Measurements from ENCODE around the gene DHRS3.

DHRS3 gene

DNA sequence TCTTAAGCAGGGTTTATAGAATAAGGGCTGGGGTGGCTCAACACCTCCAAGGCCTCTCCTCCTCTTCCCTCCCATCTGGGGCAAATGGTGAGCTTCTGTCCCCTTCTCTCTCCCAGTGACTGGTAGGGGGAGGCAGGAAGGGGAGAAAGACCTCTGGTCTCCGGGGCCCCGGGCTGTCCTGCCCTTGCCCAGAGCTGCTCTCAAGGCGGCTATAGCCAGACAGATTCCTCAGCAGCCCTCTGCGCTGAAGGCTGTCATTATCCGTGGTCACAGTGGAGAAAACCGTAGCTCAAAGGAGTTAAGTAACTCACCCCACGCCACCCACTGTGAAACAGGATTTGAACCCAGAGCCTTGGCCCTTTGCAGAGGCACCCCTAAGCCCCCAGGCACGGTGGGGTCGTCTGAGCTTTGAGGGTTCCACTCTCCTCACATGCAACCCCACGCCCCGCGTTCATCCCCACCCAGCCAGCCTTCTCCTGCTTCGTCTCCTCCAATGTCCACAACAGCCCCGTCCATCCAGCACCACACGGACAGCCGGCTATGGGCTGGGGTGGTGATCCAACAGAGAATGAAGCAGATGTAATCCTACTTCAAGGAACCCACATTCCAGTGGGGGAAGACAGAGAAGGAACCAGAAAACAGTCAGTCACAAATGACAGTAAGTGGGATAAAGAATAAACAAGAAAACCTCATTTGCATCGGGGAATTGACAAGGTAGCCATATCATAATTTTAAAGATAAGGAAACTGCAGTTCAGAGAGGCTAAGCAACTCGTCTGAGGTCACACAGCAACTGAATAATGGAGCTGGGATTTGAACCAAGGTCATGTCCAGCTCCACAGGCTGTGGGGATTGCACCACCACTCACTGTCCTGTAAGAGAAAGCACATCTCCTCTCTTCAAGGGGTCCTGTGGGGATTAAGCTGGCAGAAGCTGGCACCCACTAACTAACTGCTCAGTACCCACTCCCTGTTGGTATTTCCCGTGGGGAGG, 31.8 kb downstream of the DHRS3 start:
- no peak for DNase-seq (ENCODE audit: low read depth, low spot score)
- H3K4me3 ChIP-seq (ENCODE audit: low read length) = no peak overlapping the region

DNA sequence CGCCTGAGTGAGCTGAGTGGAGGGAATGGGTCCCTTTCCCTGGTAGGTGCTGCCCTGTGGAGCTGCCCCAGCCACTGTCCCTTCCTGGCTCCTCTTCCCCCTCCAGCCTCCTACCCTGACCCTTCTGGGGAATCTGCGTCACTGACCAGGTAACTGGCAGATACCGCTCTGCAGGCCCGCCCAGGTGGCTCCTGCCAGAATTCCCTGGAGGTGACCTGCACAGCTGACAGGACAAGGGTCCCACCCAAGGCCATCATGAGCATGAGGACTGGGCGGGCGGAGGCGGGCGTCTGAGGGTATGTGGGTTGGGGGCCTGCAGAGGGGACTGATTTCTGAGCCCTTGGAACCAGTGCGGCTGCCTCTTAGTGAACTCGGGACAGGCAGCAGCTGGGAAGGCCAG, 32.5 kb downstream of the DHRS3 start:
- no peak overlapping the region for H3K4me3 ChIP-seq (ENCODE audit: low read length)
- DNase-seq (ENCODE audit: low read depth, low spot score) = no peak

DNA sequence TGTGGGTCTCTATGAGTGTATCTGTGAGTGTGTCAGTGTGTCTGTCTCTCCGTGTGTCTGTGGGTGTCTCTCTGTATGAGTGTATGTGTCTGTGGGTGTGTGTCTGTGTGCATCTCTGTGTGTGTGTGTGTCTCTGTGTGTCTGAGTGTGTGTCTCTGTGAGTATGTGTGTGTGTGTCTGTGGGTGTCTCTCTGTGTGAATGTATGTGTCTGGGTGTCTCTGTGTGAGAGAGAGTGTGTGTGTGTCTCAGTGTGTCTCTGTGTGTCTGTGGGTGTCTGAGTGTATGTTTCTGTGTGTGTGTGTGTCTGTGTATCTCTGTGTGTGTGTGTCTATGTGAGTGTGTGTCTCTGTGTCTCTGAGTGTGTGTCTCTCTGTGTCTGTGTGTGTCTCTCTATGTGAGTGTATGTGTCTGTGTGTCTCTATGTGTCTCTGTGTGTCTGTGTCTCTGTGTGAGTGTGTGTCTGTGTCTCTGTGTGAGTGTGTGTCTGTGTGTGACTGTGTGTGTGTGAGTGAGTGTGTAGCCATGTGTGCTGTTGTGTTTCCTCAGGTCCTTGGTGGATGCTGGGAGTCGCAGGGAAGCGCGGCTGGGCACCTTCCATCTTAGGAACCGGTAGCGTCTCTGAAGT, 33.0 kb downstream of the DHRS3 start:
- H3K4me3 ChIP-seq (ENCODE audit: low read length) = no peak overlapping the region
- no peak for DNase-seq (ENCODE audit: low read depth, low spot score)

GRCh38 chr1:12583484-12583883, 34.5 kb downstream of the DHRS3 start:
- DNase-seq (ENCODE audit: low read depth, low spot score) = no peak
- no peak overlapping the region for H3K4me3 ChIP-seq (ENCODE audit: low read length)

GRCh38 chr1:12582649-12583048, 35.4 kb downstream of the DHRS3 start:
- DNase-seq (ENCODE audit: low read depth, low spot score) = no peak

GRCh38 chr1:12581179-12581578, 36.8 kb downstream of the DHRS3 start:
- no peak for DNase-seq (ENCODE audit: low read depth, low spot score)
- no peak overlapping the region for H3K4me3 ChIP-seq (ENCODE audit: low read length)

More at GRCh38 chr1:12582649-12583048, 35.4 kb downstream of the DHRS3 start:
- H3K4me3 ChIP-seq (ENCODE audit: low read length) = no peak overlapping the region

DNA sequence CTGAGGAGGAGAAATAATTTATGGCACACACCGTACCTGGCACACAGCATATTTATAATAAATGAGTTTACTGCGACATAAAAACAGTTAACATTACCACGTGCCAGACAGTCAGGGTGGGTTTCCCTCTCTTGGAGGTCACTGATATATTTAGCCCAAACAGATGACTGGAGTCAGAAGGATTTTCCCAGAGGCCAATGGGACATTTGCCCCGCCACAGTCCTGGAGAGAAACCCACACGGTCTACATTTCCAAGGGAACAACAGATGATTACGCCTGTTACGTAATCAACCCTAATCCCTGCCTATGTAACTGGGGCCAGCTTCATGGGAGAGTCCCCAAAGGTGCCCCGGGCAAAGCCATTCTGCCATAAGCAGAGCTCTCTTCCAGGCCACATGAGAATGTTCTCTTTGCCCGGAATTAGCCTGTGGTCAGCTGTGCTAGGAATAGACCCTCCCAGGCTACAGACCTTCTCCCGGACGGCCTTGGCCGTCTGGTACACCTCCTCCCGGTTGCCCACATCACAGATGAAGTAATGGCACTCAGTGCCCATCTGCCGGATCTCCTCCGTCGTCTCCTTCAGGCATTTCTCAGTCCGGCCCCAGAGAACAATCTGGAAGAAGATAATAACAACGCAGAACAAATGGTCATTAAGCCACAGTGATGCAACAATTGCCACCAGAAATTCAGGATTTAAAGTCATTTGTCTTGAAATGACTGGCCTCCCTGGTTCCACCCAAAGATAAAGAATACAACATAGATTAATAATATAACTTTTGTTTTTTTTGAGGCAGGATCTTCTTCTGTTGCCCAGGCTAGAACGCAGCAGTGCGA, 37.7 kb downstream of the DHRS3 start:
- no peak for DNase-seq (ENCODE audit: low read depth, low spot score)
- no peak overlapping the region for H3K4me3 ChIP-seq (ENCODE audit: low read length)

GRCh38 chr1:12578860-12579422, 39.1 kb downstream of the DHRS3 start:
- H3K4me3 ChIP-seq (ENCODE audit: low read length) = no peak overlapping the region
- DNase-seq (ENCODE audit: low read depth, low spot score) = no peak

- no peak overlapping the region for H3K4me3 ChIP-seq (ENCODE audit: low read length)
- no peak for DNase-seq (ENCODE audit: low read depth, low spot score)
These were observed 41.0 kb downstream of the DHRS3 start for GRCh38 chr1:12577020-12577419.

DNA sequence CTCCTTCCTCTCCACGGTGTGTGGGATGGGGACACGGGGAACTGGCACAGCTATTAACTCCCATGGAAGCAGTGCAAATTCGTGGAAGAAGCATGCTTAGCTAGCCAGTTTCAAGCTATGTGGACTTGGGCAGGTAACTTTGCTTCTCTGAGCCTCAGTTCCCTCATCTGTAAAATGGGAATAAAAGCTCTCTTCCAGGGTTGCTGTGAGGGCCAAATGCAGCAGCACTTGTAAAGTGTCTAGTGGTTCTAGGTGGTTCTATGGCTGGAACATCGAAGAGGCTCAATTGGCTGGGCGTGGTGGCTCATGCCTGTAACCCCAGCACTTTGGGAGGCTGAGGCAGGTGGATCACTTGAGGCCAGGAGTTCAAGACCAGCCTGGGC, 43.3 kb downstream of the DHRS3 start:
- DNase-seq (ENCODE audit: low read depth, low spot score) = no peak
- no peak overlapping the region for H3K4me3 ChIP-seq (ENCODE audit: low read length)

DNA sequence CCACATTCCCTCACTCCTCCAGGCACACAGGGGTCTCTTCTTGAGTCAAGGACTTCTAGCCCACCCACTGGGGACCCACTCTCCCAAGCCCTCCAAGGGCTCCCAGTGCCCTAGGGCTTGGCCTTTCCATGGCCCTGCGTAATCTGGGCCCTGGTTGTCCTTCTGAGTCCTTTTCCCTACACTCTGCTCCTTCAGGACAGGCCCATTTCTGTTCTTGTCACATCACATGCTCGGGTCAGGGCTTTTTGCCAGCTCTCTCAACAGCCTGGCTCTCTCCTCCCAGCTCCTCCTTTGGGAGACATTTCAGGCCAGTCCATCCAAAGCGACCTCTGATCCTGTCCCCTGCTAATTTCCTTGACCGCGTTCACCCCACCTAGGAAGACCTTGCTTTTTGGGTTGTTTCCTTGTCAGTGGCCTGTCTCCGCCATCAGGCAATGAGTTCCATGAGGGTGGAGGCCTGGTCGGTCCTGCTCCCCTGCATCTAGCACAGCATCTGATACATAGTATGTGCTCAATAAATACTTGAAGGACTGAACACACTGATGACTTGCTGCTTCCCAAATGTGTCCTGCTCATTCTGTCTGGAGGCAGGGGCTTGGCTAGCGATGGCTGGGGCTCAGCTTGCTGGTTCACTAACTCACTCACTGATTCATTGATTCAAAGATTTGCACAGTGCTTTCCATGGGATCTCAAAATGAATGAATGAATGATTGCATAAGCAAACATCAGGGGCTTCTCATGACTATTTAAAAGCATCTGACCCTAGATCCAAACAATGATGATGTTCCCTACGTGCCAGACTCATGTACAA, 44.8 kb downstream of the DHRS3 start:
- no peak overlapping the region for H3K4me3 ChIP-seq (ENCODE audit: low read length)
- DNase-seq (ENCODE audit: low read depth, low spot score) = no peak

- DNase-seq (ENCODE audit: low read depth, low spot score) = no peak
- no peak overlapping the region for H3K4me3 ChIP-seq (ENCODE audit: low read length)
These were observed 45.5 kb downstream of the DHRS3 start for GRCh38 chr1:12572522-12572921.

GRCh38 chr1:12570291-12570690, 47.7 kb downstream of the DHRS3 start:
- DNase-seq (ENCODE audit: low read depth, low spot score) = no peak
- no peak overlapping the region for H3K4me3 ChIP-seq (ENCODE audit: low read length)

DNA sequence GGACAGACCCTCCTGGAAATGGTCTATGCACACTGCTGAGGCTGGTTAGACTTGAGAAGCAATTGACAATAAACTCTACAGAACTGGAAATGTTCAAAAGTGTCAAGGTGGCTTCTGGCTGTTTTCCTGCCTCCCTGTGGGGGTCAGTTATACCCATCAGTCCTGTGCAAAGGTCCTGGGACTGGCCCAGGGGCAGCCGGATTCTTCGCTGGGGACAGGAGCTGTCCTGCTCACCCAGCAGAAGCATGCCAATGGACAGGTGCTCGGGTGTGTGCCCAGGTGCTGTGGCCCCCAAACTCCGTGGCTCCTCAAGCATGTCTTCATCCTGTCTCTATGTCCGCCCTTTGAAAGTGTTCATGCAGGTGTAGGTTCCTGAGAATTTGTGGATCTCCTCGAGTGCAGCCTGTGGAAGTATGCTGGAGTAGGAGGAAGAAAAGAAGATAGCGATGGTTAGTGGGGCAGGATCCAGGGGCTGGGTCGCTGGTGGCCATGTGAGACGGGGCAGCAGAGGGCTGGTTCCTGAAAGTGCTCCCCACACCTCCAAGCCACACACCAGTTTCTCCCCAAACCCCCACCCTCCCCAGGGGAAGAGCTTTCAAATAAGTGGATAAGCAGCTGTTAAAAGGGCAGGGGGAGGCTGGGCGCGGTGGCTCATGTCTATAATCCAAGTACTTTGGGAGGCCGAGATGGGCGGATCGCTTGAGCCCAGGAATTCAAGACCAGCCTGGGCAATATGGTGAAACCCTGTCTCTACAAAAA, 49.8 kb downstream of the DHRS3 start:
- no peak overlapping the region for H3K4me3 ChIP-seq (ENCODE audit: low read length)
- DNase-seq (ENCODE audit: low read depth, low spot score) = no peak

DNA sequence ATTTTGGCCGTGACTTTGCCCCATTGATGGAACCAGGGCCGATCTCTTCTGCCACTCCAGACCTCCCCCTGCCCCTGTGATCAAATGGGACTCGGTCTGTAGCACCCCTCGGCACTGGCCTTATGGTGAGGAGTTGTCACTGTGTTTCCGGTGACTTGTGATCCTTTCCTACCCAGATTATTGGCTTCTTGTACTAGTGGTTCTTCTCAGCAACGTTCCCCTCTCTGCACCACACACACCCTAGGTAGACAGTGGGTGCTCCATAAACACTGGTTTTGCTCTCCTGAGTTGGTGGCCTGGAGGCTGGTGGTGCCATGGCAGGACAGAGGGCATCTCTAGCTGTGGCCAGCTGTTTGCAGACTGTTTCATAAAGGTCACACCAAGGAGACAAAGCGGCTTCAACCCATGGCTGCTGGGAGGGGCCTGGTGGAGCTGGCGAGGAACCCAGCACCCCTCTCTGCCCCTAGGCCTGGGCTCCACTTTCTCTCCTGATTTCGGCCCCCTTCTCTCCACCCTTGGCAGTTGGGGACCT, 50.7 kb downstream of the DHRS3 start:
- H3K4me3 ChIP-seq (ENCODE audit: low read length) = no peak overlapping the region
- DNase-seq (ENCODE audit: low read depth, low spot score) = no peak

- no peak overlapping the region for H3K4me3 ChIP-seq (ENCODE audit: low read length)
These were observed 51.3 kb downstream of the DHRS3 start for GRCh38 chr1:12566484-12567287.

DNA sequence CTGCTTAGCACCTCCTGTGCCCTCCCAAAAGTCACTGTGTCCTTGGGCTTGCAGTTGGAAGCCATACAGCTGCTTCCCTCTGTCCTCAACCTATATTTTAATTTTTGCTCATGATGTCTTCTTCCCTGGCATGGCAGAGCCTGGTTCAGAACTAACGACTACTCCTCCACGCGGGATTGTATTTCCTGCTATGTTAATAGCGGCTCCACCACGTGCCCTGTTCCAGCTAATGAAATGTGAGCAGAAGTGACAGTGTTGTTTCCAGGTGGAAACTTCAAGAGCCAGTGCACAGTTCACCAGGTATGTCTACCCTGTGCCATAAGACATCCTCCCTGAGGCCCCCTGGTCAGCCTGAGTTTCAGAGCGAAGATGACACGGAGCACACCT, 52.1 kb downstream of the DHRS3 start:
- no peak overlapping the region for H3K4me3 ChIP-seq (ENCODE audit: low read length)
- DNase-seq (ENCODE audit: low read depth, low spot score) = no peak

More at GRCh38 chr1:12566484-12567287, 51.3 kb downstream of the DHRS3 start:
- DNase-seq (ENCODE audit: low read depth, low spot score) = no peak
